H1 (cell line): ENCODE results near the gene DNAH8. TPM values are rescaled to one million over a fixed set of nuclear protein-coding genes. Genes with fewer than 3 reads are reported as not detected.

Experiments
- CEBPB ChIP-seq: IDR thresholded peaks from 2 replicates; pipeline ENCODE4 v1.6.1; 2012; ENCODE audit warnings: low read depth, low read length
- CHD2 ChIP-seq: IDR thresholded peaks from 2 replicates; pipeline ENCODE4 v1.6.1; 2012; ENCODE audit warnings: low read length, improper control_type of control experiment
- polyA plus RNA-seq, 7 experiments: library from polyadenylated mRNA; depleted of rRNA in 3 of 7; stranded (reverse) in 5 of 7; unstranded in 2 of 7; fragments of >200 nt in 5 of 7; fragments of 200-250 nt in 2 of 7; gene quantifications; 1 replicate in 5 of 7; 2 replicates in 1 of 7; 4 replicates in 1 of 7; pipeline versions ENCODE4 v1.2.1 to v1.2.3, GENCODE V29; 2011 to 2013; ENCODE audit warnings: missing spikeins in 2 of 7, mixed read lengths in 2 of 7
- total RNA-seq: library from RNA; stranded (reverse); fragmentation: NEBNext Ultra II Directional; extraction: Animal tissue kit (Norgen Biotek cat#: 25700); gene quantifications from 2 replicates; pipeline ENCODE4 v1.2.1, GENCODE V29; 2021
- TF ChIP-seq, protein P1 (sequence below): fragments of 300-600 bp; sonication (generic); IDR thresholded peaks from 2 replicates; pipeline ENCODE4 v1.7.1; 2012; ENCODE audit warnings: low read length, moderate library complexity, mild to moderate bottlenecking, inconsistent platforms; ENCODE audit not compliant: insufficient replicate concordance
- TF ChIP-seq, protein P2 (sequence below): IDR thresholded peaks from 2 replicates; pipeline ENCODE4 v1.6.1; 2012; ENCODE audit warnings: inconsistent platforms
- TF ChIP-seq, protein P3 (sequence below): IDR thresholded peaks from 2 replicates; pipeline ENCODE4 v1.6.1; 2012; ENCODE audit warnings: inconsistent platforms

DNAH8 gene
- total and polyA plus RNA-seq, 2 of the 8 experiments (the other 6 are each of a cell fraction or from before 2014, with no cell fraction given) = under 0.01 TPM; not detected in 1

DNA sequence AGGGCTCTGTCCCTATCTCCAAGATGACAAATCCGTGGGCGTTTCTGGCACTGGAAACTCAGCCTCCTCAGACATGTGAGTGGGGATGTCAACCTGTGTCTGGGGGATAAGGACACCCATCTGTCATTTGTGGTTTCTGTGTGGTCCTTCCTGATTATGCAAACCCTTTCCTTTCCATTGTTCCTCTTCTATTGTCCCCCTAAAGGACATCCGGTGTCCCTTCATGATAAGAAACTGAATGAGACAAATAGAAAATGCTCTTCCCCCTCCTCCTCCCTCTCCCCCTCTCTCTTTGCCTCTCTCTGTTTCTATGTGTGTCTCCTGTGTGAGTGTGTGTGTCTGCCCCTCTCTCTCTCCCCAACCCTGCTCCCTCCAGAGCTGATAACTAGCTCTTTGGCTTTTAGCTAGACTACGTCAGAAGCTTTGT is 322.0 kb downstream of the DNAH8 start (continued):
- TF ChIP-seq, protein P1, sequence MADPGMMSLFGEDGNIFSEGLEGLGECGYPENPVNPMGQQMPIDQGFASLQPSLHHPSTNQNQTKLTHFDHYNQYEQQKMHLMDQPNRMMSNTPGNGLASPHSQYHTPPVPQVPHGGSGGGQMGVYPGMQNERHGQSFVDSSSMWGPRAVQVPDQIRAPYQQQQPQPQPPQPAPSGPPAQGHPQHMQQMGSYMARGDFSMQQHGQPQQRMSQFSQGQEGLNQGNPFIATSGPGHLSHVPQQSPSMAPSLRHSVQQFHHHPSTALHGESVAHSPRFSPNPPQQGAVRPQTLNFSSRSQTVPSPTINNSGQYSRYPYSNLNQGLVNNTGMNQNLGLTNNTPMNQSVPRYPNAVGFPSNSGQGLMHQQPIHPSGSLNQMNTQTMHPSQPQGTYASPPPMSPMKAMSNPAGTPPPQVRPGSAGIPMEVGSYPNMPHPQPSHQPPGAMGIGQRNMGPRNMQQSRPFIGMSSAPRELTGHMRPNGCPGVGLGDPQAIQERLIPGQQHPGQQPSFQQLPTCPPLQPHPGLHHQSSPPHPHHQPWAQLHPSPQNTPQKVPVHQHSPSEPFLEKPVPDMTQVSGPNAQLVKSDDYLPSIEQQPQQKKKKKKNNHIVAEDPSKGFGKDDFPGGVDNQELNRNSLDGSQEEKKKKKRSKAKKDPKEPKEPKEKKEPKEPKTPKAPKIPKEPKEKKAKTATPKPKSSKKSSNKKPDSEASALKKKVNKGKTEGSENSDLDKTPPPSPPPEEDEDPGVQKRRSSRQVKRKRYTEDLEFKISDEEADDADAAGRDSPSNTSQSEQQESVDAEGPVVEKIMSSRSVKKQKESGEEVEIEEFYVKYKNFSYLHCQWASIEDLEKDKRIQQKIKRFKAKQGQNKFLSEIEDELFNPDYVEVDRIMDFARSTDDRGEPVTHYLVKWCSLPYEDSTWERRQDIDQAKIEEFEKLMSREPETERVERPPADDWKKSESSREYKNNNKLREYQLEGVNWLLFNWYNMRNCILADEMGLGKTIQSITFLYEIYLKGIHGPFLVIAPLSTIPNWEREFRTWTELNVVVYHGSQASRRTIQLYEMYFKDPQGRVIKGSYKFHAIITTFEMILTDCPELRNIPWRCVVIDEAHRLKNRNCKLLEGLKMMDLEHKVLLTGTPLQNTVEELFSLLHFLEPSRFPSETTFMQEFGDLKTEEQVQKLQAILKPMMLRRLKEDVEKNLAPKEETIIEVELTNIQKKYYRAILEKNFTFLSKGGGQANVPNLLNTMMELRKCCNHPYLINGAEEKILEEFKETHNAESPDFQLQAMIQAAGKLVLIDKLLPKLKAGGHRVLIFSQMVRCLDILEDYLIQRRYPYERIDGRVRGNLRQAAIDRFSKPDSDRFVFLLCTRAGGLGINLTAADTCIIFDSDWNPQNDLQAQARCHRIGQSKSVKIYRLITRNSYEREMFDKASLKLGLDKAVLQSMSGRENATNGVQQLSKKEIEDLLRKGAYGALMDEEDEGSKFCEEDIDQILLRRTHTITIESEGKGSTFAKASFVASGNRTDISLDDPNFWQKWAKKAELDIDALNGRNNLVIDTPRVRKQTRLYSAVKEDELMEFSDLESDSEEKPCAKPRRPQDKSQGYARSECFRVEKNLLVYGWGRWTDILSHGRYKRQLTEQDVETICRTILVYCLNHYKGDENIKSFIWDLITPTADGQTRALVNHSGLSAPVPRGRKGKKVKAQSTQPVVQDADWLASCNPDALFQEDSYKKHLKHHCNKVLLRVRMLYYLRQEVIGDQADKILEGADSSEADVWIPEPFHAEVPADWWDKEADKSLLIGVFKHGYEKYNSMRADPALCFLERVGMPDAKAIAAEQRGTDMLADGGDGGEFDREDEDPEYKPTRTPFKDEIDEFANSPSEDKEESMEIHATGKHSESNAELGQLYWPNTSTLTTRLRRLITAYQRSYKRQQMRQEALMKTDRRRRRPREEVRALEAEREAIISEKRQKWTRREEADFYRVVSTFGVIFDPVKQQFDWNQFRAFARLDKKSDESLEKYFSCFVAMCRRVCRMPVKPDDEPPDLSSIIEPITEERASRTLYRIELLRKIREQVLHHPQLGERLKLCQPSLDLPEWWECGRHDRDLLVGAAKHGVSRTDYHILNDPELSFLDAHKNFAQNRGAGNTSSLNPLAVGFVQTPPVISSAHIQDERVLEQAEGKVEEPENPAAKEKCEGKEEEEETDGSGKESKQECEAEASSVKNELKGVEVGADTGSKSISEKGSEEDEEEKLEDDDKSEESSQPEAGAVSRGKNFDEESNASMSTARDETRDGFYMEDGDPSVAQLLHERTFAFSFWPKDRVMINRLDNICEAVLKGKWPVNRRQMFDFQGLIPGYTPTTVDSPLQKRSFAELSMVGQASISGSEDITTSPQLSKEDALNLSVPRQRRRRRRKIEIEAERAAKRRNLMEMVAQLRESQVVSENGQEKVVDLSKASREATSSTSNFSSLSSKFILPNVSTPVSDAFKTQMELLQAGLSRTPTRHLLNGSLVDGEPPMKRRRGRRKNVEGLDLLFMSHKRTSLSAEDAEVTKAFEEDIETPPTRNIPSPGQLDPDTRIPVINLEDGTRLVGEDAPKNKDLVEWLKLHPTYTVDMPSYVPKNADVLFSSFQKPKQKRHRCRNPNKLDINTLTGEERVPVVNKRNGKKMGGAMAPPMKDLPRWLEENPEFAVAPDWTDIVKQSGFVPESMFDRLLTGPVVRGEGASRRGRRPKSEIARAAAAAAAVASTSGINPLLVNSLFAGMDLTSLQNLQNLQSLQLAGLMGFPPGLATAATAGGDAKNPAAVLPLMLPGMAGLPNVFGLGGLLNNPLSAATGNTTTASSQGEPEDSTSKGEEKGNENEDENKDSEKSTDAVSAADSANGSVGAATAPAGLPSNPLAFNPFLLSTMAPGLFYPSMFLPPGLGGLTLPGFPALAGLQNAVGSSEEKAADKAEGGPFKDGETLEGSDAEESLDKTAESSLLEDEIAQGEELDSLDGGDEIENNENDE = no peak
- TF ChIP-seq CHD2 = no peak
- TF ChIP-seq, protein P2, sequence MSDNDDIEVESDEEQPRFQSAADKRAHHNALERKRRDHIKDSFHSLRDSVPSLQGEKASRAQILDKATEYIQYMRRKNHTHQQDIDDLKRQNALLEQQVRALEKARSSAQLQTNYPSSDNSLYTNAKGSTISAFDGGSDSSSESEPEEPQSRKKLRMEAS = no peak
- TF ChIP-seq CEBPB = no peak
- TF ChIP-seq, protein P3, sequence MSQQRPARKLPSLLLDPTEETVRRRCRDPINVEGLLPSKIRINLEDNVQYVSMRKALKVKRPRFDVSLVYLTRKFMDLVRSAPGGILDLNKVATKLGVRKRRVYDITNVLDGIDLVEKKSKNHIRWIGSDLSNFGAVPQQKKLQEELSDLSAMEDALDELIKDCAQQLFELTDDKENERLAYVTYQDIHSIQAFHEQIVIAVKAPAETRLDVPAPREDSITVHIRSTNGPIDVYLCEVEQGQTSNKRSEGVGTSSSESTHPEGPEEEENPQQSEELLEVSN = no peak
